HG03064 (cell line): ENCODE measurements around the gene LGI2.

Experiments
- ATAC-seq: cut with Tn5 transposase; IDR thresholded peaks from one replicate; pipeline ENCODE4 v1.9.1; 2021; ENCODE audit warnings: low read depth; ENCODE audit not compliant: unreplicated experiment

The LGI2 gene

DNA sequence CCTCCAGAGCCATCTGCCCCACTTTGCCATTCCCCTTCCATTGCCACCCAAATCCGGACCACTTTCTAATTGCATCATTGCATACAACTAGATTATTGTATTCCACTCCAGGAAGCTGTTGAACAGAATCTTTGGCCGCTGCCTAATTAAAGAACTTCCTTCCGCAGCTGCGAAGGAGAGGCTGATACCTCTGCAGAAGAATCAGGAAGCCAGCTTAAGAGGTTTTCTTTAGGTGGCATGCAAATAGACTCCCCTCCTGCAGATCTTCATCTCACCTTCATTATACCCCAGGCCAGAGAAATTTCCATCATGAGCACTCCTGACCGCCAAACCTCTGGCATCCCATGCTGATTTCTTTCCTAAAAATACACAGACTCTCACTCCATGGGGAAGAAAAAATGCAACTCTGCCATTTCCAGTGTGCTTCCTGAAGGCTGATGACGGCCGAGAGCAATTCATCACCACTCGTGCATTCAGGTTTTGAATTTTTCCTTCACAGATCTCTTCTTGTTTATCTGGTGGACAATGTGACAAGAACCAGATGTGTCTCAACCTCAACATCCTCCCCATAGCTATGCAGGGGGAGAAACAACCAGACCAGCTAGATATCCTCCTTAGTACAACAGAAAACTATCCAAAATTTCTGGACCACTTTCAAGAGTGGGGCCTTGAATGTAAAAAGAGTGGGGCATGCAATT, 31.2 kb downstream of the LGI2 start:
- ATAC-seq, result no peak

DNA sequence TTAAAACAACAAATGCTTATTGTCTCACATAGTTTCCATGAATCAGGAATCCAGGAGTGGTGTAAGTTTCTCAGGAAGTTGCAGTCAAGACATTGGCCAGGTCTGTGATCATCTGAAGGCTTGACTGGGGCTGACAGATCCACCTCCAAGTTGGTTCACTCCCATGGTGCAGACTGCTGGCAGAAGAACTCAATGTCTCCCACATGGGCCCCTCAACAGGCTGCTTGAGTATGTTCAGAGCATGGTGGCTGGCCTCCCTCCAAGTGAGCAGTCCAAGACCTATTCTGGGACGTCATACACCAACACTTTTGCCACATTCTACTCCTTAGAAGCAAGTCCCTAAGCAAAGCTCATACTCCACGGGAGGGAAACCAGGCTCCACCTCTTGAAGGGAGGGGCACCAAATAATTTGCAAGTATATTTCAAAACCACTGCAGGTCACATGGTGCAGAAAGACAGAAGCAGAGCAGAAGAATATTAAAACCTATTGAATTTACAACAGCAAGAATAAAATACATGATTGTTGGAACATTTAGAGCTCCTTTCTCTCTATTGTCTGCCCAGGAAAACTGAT, 35.3 kb downstream of the LGI2 start:
- no peak for ATAC-seq

DNA sequence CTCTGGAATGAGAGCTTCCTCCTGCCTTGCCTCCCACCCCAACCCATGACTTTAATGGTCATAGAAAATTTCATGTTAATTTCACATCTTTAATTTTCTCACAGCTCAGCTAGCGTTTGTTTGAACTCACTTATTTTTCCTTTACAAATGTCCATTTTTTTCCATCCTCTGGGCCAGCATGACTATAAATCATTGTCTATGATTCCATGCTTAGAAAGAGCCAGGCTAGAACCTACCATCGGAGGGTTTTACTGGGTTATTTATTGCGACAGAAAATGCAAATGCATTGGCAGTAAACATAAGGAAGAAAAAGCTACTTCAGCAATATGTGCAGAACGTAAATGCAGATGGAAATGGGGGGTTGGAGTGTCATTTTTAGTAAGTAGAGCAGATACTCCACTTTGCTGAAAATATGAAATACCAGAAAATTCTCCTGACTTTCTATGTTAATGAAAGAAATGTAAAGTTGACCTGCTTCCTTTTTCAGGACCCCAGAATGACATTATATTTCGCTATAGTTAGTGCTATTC, 37.1 kb downstream of the LGI2 start:
- no peak for ATAC-seq

DNA sequence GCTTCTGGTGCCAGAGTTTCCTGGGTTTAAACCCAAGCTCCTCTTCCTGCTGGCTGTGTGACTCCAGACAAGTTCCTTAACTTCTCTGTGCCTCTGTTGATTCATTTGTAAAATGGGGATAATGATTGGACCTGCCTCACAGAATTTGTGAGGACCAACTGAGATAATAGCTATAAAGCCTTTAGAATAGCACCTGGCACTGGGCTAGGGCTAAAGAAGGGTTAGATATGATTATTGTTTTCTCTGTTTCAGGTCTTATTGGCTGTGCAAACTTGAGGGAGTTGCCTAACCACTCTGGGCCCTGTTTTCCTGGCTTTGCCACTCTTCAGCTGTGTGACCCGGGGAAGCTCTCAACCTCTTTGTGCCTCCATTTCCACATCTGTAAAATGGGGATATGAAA, 37.8 kb downstream of the LGI2 start:
- ATAC-seq, result no peak

DNA sequence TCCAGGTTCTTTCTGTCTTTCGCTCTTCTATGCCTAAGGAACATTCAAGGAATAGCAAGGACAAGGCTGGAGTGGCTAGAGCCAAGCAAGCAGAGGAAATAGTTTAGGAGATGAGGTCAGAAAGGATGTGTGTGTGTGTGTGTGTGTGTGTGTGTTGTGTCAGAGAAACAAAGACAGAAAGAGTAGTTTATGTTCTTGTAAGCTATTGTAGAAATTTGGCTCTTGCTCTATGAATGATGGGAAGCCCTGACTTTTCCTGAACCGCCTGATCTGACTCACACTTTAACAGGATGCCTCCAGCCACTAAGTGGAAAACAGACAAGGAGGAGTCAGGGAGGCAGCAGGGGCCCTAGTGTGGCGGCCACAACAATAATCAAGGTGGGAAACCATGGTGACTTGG, 39.7 kb downstream of the LGI2 start:
- no peak for ATAC-seq

DNA sequence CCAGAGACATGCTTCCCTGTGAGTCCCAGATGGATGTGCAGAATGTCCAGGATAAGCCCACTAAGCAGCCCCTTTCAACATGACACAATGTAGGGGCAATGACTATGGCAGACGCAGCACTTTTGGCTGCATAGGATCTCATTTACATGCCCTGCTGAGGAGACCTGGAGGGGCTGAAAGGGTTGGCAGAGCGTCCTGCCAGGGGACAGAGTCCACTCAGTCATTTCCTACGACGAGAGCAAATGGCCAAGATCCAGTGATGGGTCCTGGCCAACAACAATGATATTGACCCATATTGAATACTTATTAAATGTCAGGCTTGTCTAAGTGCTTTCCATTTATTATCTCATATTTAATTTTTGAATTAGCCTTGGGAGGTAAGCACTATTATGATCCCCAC, 41.4 kb downstream of the LGI2 start:
- no peak for ATAC-seq

DNA sequence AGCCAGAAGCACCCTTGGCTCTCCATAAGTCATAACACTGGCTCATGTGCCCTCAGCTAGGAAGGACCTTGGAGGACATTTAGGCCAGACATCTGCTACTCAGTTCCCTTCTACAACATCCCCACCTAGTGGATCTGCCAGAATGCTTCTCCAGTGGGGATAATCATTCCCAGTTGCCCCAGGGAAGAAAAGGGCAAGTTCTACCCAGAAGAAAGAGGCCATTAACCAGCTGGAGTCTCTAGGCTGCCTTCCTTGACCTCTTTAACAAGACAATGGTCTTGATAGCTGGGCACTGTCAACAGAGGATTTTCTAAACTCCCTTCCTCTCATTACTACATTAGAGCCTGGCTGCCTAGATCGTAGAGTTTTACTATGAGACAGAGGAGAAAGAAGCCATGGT, 42.0 kb downstream of the LGI2 start:
- no peak for ATAC-seq

DNA sequence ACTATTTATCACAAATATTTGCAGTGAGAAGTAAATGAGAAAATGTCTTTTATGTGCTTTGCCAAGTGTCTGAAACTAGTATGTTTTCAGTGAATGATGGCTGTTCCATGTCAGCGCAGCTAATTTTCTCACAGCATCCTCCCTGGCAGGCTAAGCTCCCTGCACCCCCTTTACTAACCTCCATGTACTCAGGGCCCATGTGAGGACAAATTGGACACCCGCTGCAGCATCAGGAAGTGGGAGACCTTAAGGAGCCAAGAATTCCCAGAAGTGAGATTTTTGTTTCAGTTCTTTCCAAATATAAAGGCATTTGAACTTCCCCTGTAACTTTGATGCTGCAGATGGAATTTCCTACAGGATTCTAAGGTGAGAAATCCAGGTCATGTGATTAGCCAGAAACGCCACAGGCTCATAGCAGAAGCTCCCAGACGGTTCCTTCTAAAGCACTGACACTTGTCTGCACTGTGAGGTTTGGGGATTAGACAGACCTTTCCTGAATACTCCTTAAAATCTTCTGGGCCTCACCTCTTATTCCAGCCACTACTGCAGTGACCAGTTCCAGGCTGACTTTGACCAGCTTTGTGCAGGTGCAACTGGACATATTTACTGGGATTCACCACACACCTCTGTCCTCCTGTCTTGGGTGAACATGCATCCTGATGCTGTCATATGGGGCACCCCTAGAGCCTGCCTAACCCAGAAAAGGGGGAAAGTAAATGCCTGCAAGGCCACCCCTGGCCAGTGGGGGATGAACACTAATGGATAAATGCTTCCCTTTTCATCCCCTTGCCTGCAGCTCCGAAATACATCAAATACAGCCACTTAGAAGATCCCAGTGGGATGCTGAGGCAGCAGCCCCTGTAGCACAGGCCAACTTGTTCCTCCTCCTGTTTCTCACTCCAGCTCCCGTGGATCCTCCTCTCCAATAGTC, 45.9 kb downstream of the LGI2 start:
- no peak for ATAC-seq

DNA sequence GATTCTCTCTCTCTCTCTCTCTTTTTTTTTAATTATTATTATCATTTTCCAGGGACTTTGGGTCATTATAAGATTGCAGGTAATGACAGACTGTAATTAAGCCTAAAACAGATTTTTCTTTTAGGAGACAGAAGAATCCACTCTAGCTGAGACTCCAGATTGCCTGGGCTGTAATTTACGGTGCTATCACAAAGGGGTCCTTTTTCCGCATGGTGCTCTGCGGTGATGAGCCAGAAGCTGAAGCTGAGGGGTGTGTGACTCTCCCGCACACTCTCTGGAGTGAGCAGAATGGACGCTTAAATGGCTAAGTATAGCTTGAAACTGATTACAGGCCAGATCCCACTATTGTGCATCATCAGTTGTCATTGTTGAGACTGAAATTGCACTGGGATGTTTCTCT, 50.0 kb downstream of the LGI2 start:
- ATAC-seq, result no peak

DNA sequence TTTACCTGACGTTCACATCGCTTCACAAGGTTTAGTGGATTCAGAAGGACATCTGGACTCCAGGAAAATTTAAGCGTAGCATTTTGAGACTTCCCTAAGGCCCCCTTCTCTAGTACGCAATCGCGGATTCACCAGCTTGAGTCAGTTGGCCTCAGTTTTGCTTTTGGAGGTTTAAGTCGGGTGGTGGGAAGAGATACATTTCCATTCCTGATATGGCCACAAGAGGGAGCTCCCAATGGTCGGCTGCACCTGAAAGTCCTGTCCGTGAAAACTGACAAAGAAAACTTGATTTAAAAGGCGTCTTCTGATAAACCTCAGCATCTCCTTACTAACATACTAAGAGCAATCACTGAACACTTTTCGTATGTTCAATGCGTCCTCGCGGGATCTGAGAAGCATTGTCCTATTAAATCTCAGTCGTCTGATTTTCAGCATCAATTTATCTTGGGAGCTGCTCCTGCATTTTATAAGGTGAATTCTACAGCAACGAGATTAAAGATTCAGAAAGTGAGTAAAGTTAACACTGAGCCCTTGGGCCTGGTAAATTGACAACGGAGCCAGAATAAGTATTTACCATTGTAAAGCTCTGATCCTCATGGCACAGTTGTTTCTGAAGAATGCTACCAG, 50.6 kb downstream of the LGI2 start:
- peak; percentile 71 for ATAC-seq

DNA sequence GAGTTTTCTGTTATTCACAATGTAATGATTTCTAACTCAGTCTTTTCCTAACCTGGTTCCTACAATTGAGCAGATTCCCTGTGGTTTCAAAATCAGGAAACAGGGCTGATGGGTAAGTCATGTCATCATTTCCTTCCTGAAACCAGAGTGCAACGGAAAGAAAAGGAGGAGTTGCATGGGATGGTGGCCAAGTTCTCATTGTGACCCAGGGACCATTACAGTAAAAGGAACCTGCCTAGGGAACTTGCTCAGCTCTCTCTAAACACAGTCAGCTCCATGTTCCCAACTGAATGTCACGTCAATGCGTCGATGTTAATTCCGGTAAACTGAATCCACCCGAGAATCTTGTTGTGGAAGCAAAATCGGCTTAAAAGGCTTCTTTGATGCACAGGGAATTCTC, 51.2 kb downstream of the LGI2 start:
- ATAC-seq, result no peak

DNA sequence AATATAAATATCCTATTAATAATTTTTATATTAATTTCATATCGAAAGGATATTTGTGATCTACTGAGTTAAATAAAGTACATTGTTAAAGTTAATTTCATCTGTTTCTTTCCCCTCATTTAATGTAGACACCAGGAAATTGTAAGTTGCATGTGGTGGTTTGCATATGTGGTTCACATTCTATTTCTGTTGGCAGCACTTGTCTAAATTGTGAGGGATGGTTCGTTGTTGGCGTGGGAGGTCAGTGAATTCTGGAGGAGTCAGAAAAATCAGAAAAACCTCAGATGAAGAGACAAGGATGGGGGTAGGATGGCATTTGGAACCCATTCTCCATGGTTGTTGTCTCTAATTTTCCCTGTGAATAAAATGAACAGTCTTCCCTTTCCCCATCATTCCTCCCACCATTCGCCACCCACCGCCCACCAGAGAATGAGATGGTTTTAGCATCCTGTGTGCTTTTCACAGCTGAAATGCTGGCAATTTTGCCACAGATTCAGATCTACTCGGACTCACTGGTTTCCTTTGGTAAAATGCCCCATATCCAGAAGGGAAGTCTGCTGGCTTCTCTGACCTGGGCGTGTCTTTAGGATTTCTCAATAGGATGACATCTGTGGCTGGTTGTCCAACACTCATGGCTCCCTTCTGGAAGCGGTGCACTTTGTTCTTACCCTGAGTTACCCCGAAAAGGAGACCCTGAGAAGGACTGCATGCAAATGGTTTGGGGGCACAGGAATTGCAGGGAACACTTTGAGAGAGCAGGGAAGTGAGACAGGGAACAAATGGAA, 52.3 kb downstream of the LGI2 start:
- no peak for ATAC-seq

DNA sequence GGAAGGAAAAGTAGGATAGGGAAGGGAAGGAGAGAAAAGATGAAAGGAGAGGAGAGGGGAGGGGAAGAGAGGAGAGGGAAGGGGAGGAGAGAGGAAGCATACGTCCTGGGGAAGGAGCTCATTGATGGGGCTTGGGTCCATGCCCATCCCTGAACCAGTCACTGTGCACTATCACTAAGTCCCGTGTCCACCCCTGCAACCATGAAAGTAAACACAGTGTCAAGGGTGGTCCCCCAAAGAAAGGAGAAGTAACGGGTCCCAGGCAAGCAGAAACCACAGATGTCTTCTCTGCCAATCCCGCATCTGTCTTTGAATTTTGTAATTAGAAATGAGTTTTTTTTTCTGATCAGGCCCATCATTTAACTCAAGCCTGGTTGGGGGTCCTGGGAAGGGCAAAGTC, 55.2 kb downstream of the LGI2 start:
- no peak for ATAC-seq

DNA sequence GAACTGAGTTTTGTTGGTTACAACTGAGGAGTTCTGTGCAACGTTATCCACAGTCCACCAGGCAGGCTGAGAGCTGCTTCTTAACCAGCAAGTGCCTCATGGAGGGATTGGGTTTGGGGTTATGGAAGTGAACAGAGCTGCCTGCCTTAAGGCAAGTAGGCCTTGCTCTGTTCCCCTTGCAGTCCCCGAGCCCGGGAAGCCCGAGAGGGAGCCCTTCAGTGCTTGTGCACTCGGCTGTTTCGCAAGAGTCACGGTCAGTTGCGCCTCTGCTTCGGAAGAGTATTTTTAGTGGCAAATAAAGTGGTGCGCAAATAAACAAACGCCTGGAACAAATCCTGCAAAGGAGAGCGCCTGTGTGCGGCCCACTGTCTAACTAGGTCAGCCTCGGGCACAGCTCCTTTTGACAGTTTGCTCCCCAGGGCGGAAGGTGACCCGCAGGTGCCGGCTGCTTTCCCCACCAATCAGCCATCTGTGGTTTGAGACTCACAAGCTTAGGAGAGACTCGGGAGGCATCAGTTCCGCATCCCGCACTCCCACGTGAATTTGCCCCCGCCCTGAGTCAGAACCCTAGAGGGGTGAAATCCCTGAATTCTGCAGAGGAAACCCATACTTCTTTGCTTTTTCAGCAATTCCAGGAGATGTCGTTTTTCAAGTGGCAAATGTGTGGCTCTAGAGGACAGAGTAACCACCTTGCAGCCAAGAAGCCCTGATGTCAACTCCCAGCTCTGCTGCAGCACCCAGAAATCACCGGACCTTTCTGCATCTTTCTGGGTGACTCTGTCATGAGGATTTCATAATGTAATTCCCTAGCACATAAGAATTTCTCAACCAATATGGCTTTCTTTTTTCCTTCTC, 56.8 kb downstream of the LGI2 start:
- no peak for ATAC-seq

DNA sequence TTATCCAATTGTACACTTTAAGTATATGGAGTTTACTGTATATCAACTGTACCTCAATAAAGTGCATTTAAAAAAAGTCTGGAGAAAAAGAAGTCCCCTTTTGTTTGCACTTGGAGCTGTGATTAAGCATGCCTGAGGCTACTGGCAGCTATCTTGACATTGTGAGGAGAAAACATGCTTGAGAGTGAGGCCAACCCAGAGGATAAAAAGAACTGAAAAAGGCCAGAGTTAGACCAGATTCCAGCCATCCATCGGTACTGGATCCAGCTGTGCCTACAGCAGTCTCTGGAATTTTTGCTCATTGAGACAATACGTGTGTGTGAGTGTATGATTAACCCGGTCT, 57.4 kb downstream of the LGI2 start:
- ATAC-seq, result no peak

DNA sequence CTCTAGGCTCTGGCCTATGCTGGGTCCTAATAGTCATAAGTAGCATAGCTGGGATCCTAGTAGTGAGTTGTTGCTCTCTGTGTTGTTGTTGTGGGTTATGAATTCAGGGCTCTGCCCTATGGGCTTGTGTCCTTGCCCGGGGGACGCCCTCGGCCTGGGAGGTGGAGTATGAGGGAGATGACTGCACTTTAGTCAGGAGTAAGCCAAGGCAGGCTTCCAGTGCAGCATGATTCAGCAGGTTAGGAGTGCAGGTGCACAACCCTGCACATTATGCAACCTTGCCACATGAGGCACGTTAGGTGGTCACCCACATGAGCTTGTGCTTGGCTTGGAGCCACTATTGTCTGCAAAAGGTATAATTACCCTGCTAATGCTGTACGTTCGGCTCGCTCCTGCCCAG, 59.6 kb downstream of the LGI2 start:
- no peak for ATAC-seq

DNA sequence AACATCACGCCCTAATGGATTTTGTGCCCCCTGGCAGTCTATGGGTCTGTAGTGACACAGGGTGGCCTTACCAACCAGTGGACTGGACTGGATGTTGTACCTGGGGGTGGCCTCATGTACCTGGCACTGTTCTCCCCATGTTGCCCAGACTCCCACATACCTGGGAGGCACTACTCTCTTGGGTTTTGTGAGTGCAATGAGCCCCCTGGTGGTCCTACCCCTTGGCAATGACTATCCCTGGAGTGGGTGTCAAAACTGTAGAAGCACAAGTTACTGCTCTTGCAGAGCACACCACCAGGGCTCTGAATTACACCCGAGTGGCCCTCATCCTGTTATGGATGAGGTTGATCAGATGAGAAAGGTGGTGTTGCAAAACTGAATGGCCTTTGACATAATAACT, 60.1 kb downstream of the LGI2 start:
- no peak for ATAC-seq

DNA sequence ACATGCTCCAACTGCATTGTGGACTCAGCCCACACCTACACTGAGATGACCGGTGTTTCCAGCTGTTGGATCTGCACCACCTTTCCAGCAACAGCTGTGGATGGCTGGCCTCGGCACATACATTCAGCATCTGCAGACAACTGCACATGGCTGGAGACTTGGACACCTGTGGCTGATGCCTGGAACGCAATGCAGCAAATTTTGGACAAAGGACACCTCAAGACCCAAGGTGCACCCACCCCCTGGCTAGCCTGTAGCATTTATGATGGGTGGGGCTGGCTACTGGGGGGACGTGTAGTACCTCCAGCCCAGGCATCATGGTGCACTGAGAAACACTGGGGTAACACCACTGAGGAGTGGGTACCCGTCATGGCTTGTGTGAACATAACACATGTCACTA, 60.6 kb downstream of the LGI2 start:
- no peak for ATAC-seq

DNA sequence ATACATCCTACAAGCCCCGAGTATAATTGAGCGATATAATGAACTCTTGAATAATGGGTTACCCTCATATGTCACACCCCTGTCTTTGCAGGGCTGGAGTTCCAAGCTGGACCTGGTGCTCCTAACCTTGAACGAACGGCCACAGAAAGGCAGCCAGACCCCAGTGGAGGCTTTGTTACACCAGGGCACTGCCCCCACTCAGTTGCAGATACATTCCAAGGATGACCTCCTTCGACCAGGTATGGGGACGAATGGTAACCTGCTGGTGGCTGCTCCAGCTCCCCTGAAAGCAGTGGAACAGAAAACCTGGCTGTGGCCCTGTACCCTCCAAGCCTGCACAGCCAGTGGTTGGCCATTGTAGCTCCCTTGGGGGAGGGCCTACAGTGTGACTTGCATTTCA, 61.3 kb downstream of the LGI2 start:
- ATAC-seq, result no peak
